Measurements from ENCODE around the gene KIF12.

Gene KIF12

DNA sequence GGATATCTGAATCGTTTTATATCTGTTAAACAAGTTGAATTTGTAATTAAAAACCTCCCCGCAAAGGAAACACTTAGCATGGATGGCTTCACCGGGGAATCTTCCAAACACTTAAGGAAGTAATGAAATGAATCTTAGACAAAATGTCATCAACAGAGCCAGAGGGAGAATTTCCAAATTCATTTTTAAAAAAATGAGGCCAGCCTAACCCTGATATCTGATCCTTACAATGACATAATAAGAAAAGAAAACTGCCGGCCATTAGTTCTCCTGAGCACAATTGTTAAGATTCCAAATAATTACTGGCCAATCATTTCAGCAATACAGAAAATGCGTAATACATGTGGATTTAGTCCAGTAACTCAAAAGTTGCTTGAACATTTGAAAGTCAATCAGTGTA lies 6.1 kb upstream of the KIF12 start:
- no peak for DNase-seq

DNA sequence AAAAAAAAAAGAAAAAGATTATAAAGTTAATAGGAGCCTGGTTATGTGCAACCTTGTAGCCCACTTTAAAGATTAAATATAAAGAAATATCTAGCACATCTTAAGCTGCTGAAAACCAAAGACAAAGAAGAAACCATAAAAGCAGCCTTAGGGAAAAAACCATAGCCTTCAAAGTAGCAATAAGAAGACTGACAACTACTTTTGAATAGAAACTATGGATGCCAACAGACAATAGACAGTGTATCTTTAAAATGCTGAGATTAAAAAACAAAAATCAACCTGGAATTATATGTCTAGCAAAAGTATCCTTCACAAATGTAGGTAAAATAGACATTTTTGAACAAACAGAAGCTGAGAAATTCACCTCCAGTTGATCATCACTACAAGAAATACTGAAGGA lies 3.4 kb upstream of the KIF12 start:
- no peak for DNase-seq

- no peak for DNase-seq
Measured at GRCh38 chr9:114100536-114100935, 1.4 kb upstream of the KIF12 start.

DNA sequence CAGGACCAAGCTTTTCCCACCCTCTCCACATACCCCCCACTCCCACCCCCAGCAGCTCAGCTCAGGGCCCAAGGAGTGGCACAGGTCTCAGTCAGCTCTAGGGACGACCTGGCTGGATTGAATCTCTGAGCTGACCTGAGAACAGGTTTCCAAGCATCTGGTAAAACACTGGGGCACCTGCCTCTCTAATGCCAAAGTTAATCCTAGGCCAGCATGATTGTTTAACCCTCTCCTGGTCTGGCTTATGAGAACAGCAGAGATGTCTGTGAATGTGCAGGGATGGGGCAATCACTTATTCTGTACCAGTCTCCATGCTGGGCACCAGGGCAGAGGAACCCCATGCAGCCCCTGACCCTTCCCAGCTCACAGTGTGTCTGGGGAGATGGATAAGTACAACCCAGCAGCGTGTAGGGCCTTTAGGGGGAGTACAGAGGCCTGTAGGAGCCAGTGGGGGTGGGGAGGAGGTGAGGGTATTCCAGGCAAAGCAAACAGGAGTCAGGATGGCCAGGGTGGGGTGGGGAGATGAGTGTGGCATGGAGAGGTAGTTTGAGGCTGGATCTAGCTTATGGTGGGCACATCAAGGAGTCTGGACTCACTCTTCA lies 678 bp upstream of the KIF12 start:
- DNase-seq = no peak

GRCh38 chr9:114098021-114098935 lies 814 bp downstream of the KIF12 start:
- no peak for DNase-seq

DNA sequence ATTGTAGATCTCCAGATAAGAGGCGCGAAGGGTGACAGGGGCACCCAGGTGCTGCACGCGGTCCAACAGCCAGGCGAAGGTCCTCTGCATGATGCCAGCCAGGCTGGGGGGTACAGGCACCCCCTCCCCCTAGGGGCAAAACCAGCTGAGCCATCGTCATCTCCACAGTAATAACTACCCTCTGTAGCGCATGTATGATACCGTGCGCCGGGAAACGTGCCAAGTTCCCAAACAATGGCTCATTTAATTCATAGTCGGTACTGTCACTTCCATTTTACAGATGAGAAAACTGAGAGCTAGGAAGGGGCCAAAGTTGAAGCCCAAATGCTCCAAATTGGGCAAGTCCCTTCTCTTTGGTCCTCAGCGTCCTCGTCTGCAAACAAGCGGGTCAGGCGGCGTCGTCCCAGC lies 1.5 kb downstream of the KIF12 start:
- no peak for DNase-seq

DNA sequence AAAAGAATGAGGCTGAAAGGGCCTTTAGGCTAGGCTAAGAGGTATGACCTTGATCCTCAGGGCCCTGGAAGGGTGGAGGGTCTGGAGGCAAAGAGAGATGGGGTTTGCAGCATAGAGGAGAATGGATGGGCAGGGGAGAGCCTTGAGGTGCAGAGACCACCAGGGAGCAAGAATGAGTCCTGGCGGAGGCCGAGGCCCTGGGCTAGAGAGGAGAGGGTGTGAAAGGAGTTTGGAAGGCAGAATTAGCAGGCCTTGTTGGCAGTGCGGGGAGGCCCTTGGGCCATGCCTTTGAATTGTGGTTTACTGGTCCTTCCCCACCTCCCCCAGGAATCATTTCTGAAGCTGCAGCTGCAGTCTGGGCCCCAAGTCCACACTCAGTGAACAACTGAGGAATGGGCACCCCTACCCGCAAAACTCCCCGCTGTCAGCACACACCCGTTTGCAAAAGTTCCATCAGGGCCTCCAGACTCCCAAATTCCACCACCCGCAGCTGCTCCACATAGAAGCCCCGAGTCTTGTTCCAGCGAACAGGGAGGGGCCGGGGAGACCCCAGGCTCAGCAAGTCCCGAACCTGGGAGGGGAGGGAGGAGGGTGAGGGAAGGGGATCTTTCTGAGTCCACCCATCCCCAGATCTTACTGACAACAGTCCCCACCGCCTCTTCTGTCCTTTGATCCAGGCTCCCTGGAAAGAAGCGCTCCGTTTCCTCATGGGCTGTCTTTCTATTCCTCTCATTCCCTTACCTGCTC lies 2.1 kb downstream of the KIF12 start:
- DNase-seq = no peak

DNA sequence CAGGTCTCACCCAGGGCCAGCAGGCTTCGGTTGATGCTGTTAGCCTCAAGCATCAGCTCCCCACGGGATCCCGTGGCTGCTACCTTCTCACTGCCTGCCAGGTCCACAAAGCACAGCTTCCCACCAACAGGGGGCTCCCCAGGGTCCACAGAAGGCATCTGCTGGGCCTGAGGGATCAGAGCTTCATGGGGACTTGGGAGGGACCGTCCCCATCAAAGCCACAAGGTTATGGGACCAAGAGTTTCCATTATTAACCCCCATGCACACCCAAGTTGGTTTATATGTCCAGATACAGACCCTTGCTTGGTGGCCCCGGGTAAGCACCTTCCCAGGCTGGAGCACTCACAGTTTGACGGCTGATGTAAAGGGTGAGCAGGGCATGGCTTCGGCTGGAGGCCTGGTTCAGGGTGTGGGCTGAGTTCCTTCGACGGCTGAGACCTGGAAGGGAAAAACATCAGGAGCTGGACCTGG lies 3.0 kb downstream of the KIF12 start:
- no peak for DNase-seq

- DNase-seq = no peak
Measured at GRCh38 chr9:114094971-114095370, 4.1 kb downstream of the KIF12 start.

DNA sequence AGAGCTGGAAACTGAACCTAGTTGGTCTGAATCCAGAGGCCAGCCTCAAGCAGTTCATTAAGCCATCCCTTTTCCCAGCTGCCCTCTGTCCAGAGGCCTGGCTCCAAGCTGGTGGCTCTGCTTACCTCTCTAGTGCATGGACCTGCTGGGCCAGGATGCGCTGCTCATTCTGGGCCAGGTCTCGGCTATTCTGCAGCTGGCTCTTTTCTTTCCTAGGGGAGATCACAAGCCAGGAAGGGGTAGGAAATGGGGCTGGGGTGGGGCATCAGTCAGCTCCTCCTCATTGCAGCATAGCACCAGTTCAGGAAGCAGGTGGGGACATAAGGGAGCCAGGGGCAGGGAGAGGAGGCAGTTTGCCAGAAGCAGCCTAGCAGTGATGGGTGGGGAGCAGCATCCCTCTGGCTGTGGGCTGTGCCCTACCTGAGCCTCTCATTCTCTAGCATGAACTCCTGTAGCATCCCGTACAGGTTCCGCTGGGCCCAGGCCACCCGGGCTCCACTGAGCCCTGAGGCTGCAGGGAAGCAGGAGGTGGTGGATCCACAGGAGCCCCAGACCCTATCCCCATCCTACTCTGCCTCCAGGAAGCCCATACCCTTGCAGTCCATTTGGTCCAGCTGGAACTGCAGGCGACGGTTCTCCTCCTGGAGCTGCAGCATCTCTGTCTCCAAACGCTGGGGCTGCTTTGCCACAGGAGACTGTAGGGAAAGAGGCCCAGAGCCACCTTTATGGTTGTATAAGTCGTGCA lies 5.2 kb downstream of the KIF12 start:
- DNase-seq = no peak

GRCh38 chr9:114093031-114093471 lies 6.0 kb downstream of the KIF12 start:
- DNase-seq = no peak

DNA sequence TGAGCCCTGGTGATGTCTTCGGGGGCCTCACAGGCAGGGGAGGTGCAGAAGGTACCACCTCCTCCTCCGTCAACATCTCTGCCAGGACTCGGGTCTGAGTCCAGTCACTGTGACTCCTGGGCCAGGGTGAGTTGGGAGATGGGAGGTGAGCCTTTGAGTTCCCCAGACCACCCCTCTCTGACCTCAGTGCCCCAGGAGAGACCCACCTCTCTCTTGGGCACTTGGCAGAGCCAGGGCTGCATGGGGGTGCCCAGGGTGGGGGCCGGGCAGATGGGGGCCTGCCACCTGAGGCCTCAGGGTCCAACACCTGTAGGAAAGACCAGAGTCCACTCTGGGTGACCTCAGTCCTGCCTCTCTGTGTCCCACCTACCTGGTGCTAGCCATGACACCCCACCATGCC lies 6.8 kb downstream of the KIF12 start:
- DNase-seq = no peak

- DNase-seq = no peak
Measured at GRCh38 chr9:114091711-114092110, 7.4 kb downstream of the KIF12 start.

GRCh38 chr9:114090798-114091197 lies 8.3 kb downstream of the KIF12 start:
- no peak for DNase-seq

DNA sequence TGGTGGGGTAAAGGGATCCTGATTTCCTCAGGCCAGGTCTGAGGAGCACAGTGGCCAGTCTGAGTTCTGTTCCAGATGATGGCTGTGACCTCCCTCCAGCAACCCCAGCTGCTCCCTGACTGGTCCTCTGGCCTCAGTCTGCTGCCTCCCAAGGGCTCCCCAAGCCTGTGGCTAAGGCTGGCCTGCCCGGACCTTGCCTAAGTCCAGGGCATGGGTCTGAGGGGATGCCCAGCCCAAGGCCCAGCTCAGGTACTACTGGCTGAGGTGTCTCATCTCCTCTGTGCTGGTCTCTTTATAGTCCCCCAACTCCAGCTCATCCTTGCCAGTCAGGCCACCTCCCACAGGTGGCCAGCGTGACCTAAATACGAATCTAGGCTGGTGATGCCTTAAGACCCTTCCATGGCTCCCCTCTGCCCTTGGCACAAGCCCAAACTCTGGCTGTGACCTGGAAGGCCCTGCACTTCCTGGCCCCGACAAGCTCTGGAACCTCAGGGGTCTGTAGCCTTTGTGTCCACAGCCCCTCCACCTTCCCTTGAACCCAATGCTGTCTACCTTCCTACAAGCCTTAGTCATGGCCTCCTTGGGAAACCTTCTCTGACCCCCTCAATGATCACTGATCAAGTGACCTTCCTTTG lies 9.8 kb downstream of the KIF12 start:
- no peak for DNase-seq

- DNase-seq = no peak
Measured at GRCh38 chr9:114088571-114089170, 10.4 kb downstream of the KIF12 start.

DNA sequence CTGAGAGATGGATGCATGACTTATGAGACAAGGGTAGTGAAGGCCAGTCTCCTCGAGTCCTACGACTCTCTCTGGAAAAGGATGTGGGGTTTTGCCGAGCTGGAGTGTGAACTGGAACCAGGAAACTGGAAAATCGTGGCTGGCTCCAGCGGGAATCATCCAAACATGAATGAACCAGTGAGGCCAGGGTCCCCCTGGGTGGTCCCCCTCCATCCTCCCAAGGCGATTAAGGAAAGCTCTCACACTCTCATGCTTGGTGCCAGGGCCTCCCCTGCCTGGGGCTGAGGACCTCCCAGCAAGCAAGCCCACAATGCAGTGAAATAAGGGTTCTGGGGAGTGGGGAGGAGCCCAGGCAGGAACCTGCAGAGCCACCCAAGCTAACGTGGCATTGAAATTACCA lies 11.4 kb downstream of the KIF12 start:
- no peak for DNase-seq

GRCh38 chr9:114086607-114087006 lies 12.5 kb downstream of the KIF12 start:
- DNase-seq = no peak

DNA sequence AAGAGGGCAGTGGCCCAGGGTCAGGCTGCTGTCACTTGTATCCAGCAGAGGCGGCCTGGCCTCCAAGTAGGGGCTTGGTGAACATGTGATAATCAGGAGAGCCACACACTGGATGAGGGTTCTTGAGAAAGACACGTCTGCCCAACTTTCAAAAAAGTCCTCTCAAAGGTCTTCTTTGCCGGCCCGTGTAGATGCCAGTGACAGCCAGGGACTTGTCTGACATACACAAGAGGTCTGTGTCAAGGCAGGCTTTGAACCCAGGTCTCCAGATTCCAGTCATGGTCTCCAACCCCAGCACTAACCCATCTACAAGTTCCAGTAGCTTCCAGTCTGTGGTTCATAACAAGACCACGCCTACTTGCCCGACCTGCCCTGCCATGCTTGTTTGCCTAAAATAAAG lies 13.1 kb downstream of the KIF12 start:
- DNase-seq = no peak

DNA sequence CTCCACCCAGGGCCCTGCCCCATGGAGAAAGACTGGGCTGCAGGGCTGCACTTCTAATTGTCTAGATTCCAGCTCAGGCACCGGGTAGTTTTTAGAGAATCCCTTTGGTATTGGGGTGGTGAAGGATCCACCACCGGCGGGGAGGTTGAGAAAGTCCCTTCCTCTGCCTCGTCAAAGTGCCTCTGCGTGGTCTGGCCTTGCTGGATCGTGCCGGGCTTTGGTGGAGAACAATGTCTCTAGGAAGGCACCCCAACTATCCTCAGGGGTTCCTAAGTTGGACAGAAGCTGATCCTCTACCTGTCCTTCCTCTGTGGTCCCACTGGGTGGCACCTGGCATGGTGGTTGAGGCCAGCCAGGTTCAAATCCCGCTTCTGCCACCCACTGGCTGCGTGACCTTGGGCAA lies 13.7 kb downstream of the KIF12 start:
- DNase-seq = no peak

GRCh38 chr9:114084282-114085073 lies 14.6 kb downstream of the KIF12 start:
- DNase-seq = no peak

Data from NCI-H2107 (cell line).